Ishikawa (cell line): ENCODE results near the gene REV3L.

ENCODE experiments used
- CEBPB ChIP-seq: IDR thresholded peaks from 2 replicates; pipeline ENCODE4 v1.6.1; 2012
- EGR1 ChIP-seq: IDR thresholded peaks from 2 replicates; pipeline ENCODE4 v1.6.1; 2012
- EP300 ChIP-seq: IDR thresholded peaks from 2 replicates; pipeline ENCODE4 v1.6.1; 2012; ENCODE audit warnings: borderline replicate concordance
- MAX ChIP-seq: IDR thresholded peaks from 2 replicates; pipeline ENCODE4 v1.6.1; 2012
- NFIC ChIP-seq: IDR thresholded peaks from 2 replicates; pipeline ENCODE4 v1.6.1; 2012
- RAD21 ChIP-seq: IDR thresholded peaks from 2 replicates; pipeline ENCODE4 v1.6.1; 2012; ENCODE audit warnings: low read depth
- REST ChIP-seq: IDR thresholded peaks from 2 replicates; pipeline ENCODE4 v1.6.1; 2012; ENCODE audit warnings: low read depth, mild to moderate bottlenecking
- TAF1 ChIP-seq: IDR thresholded peaks from 2 replicates; pipeline ENCODE4 v1.6.1; 2012; ENCODE audit warnings: low read depth, mild to moderate bottlenecking
- TCF12 ChIP-seq: IDR thresholded peaks from 2 replicates; pipeline ENCODE4 v1.6.1; 2012; ENCODE audit warnings: low read depth
- TEAD4 ChIP-seq: IDR thresholded peaks from 2 replicates; pipeline ENCODE4 v1.6.1; 2012
- USF1 ChIP-seq: IDR thresholded peaks from 2 replicates; pipeline ENCODE4 v1.6.1; 2012
- YY1 ChIP-seq: IDR thresholded peaks from 2 replicates; pipeline ENCODE4 v1.6.1; 2012; ENCODE audit warnings: low read depth
- ZBTB7A ChIP-seq: IDR thresholded peaks from 2 replicates; pipeline ENCODE4 v1.6.1; 2012; ENCODE audit warnings: low read depth

GRCh38 chr6:111427341-111428116 is 55.5 kb downstream of the REV3L start:
- TF ChIP-seq YY1 (no peak), TCF12 (no peak), EGR1 (no peak), USF1 (no peak), EP300 (no peak), TEAD4 (no peak), NFIC (no peak), CEBPB (no peak), RAD21 (no peak), REST (no peak), TAF1 (no peak), MAX (no peak), ZBTB7A (no peak)
